Progenitor cell of endocrine pancreas (in vitro differentiated cells): ENCODE data around the gene SNF8. TPM values are rescaled to one million over a fixed set of nuclear protein-coding genes. Genes with fewer than 3 reads are reported as not detected.

Experiments
- DNase-seq: peaks from one replicate; pipeline ENCODE4 v3.0.0; 2021; ENCODE audit warnings: low spot score; ENCODE audit not compliant: unreplicated experiment
- H3K27ac Mint-ChIP-seq: 2 replicates; pipeline ENCODE4 v1.8.0; 2021; ENCODE audit warnings: mild to moderate bottlenecking, moderate library complexity, mixed read lengths
- H3K27me3 Mint-ChIP-seq: 2 replicates; pipeline ENCODE4 v1.8.0; 2021; ENCODE audit warnings: mixed read lengths
- H3K36me3 Mint-ChIP-seq: 2 replicates; pipeline ENCODE4 v1.8.0; 2022; ENCODE audit warnings: mixed read lengths; ENCODE audit not compliant: insufficient read depth
- H3K4me1 Mint-ChIP-seq: 2 replicates; pipeline ENCODE4 v1.8.0; 2021; ENCODE audit warnings: low read depth, mixed read lengths
- H3K4me3 Mint-ChIP-seq: 2 replicates; pipeline ENCODE4 v1.8.0; 2021; ENCODE audit warnings: low read depth, mild to moderate bottlenecking, moderate library complexity, mixed read lengths
- H3K9me3 Mint-ChIP-seq: 2 replicates; pipeline ENCODE4 v1.8.0; 2021; ENCODE audit warnings: low read depth, mixed read lengths
- long read RNA-seq: library from polyadenylated mRNA; unstranded; transcript quantifications from one replicate; pipeline ENCODE4 v2.0.0, GENCODE V29; 2020
- total RNA-seq: library from RNA; stranded (reverse); gene quantifications from 2 replicates; pipeline ENCODE4 v1.2.1, GENCODE V29; 2021
- TF ChIP-seq, protein P1 (sequence below): fragments of 200-600 bp; sonication (generic); IDR thresholded peaks from one replicate; pipeline ENCODE4 v1.5.0; 2021; ENCODE audit warnings: antibody characterized with exemption, mild to moderate bottlenecking; ENCODE audit not compliant: unreplicated experiment

Gene SNF8, protein sequence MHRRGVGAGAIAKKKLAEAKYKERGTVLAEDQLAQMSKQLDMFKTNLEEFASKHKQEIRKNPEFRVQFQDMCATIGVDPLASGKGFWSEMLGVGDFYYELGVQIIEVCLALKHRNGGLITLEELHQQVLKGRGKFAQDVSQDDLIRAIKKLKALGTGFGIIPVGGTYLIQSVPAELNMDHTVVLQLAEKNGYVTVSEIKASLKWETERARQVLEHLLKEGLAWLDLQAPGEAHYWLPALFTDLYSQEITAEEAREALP
- total RNA-seq = 128 and 133 TPM in 2 replicates
- long read RNA-seq, partial matches to known transcripts = 0 of 7 reads
- long read RNA-seq, other reads (novel, unspliced or antisense) = 5 of 7 reads

DNA sequence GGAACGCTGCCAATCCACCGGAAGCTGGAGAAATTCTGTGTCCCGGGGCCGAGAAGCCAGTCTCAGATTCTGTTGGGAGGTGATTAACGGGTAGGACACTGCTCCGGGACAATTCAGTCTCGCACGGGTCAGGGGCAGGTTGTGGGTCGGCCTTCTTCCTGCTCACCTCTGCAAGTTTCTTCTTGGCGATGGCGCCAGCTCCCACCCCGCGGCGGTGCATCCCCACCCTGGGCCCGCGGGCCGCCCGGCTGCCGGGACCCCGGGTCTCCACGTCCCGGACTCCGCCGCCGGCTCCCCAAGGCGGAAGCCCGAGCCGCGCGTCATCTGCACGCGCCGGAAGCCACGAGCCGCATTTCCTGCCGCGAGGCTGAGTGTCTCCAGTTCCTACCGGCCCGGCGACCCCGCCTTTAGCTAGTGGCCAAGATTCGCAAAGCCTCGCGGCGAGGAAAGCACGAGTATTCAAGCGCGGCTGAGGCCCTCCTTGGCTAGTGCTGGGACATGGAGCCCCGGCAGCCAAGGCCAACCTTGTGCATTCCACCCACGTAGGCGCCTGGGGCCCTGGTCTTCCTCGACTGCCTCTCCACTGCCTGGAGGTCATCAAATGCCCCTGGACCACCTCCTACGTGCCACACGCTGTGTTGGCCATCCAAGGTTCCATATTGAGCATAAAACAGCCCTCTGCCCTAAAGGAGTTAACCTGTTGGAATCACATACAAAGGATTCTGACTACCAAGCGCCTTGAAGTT lies at the start of gene SNF8:
Gene SNF8 (minus strand): TSS at position 328 of the 746 bp plus-strand sequence. CDS start 108 bp downstream, at position 220.
- H3K36me3 Mint-ChIP-seq = peaks cover 4% of the 10 kb centered on the region
- H3K9me3 Mint-ChIP-seq = no peaks in the 10 kb centered on the region

DNA sequence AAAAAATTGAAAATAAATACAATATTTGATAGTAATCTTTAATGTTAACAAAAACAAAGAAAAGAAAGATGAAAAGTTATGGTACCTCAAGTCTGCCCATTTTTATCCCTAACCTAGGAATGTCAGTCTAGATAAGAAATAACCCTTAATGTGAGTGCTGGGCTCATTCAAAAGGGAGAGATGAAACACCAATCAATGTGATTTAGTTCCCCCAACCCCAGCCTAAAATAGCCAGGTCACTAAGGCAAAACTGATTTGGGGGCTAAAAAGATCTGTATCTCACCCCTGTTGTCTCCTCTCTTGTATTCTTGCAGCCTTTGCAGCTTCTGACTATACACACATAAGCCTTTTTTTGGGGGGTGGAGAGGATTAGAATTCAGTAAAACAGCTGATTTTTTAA lies 49.3 kb upstream of the SNF8 start:
- TF ChIP-seq, protein P1, sequence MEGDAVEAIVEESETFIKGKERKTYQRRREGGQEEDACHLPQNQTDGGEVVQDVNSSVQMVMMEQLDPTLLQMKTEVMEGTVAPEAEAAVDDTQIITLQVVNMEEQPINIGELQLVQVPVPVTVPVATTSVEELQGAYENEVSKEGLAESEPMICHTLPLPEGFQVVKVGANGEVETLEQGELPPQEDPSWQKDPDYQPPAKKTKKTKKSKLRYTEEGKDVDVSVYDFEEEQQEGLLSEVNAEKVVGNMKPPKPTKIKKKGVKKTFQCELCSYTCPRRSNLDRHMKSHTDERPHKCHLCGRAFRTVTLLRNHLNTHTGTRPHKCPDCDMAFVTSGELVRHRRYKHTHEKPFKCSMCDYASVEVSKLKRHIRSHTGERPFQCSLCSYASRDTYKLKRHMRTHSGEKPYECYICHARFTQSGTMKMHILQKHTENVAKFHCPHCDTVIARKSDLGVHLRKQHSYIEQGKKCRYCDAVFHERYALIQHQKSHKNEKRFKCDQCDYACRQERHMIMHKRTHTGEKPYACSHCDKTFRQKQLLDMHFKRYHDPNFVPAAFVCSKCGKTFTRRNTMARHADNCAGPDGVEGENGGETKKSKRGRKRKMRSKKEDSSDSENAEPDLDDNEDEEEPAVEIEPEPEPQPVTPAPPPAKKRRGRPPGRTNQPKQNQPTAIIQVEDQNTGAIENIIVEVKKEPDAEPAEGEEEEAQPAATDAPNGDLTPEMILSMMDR = no peak
- no peaks in the 10 kb centered on the region for H3K36me3 Mint-ChIP-seq
- H3K9me3 Mint-ChIP-seq = no peaks in the 10 kb centered on the region
- H3K4me3 Mint-ChIP-seq = peak overlapping the region; percentile 35
- peak overlapping the region; percentile 57 for H3K27ac Mint-ChIP-seq
- H3K4me1 Mint-ChIP-seq = peaks cover 25% of the 10 kb centered on the region
- no peaks in the 10 kb centered on the region for H3K27me3 Mint-ChIP-seq
- DNase-seq = no peak

More for the DNA sequence above, at the start of gene SNF8:
- H3K27me3 Mint-ChIP-seq = no peaks in the 10 kb centered on the region
- H3K4me1 Mint-ChIP-seq = peaks cover 11% of the 10 kb centered on the region
- peak within 1 kb of the TSS; percentile 99 for H3K4me3 Mint-ChIP-seq
- TF ChIP-seq, protein P1 = no peak
- DNase-seq = peak; percentile 87
- peak within 1 kb of the TSS; percentile 97 for H3K27ac Mint-ChIP-seq

DNA sequence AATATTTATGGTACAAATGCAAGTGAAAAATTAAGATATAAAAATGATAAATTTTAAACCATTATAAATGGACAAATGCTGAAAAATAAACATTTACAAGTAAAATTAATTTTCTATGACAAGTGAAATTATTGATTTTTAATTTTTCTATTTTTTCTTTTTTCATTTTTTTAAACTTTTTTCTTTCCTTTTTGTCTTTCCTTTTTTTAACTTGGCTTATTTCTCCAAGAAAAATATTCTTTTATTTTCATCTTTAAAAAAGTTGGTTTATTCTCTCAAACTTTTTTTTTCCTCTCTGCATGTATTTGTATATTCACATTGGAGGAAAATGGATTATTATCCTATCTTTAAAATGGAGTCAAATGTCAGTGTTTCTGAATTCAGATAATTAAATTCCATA lies 48.7 kb upstream of the SNF8 start:
- peaks cover 25% of the 10 kb centered on the region for H3K4me1 Mint-ChIP-seq
- TF ChIP-seq, protein P1 = no peak
- H3K36me3 Mint-ChIP-seq = no peaks in the 10 kb centered on the region
- DNase-seq = no peak
- no peak overlapping the region for H3K4me3 Mint-ChIP-seq
- H3K27ac Mint-ChIP-seq = no peak overlapping the region
- no peaks in the 10 kb centered on the region for H3K27me3 Mint-ChIP-seq
- no peaks in the 10 kb centered on the region for H3K9me3 Mint-ChIP-seq

DNA sequence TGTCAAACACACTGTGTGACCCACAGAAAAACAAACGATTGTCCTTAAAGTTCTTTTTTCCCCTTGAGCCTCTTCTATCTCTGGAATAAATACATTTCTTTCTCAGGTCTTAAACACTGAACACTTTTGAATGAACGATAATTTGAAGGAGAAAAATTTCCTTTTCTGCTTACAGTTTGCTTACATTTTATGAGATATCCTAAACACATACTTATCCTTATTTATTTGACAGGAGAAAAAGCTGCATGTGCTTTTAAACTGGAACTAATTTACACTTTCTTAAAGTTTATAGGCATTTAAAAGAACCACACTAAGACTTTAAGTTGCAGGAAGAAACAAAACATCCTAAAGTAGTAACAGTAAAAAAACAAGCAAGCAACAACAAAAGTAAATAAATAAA lies 47.8 kb upstream of the SNF8 start:
- no peak overlapping the region for H3K4me3 Mint-ChIP-seq
- H3K4me1 Mint-ChIP-seq = peaks cover 25% of the 10 kb centered on the region
- H3K27ac Mint-ChIP-seq = no peak overlapping the region
- TF ChIP-seq, protein P1 = no peak
- no peaks in the 10 kb centered on the region for H3K27me3 Mint-ChIP-seq
- H3K36me3 Mint-ChIP-seq = no peaks in the 10 kb centered on the region
- H3K9me3 Mint-ChIP-seq = no peaks in the 10 kb centered on the region
- no peak for DNase-seq

DNA sequence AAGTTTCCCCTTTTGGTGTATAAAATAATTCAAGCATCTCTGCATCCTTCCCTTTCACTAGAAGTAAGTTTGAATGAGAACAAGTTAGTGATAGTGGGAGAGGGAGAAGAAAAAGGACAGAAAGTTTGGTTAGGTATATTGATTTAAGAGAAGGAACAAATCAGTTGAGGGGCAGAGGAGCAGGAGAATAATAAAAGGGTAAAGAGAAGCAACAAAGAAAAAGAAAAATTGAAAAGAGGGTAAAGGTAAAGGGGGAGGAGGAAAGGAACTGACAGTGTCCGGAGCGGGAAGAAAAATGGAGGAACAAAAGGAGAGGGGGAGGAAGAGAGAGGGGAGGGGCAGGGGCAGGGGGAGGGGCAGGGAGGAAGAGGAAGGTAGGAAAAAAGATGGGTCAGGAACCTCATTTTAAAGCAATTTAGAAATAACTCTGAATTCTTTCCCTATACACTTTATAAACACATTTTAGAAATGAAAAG lies 46.3 kb upstream of the SNF8 start:
- peaks cover 25% of the 10 kb centered on the region for H3K4me1 Mint-ChIP-seq
- TF ChIP-seq, protein P1 = no peak
- H3K9me3 Mint-ChIP-seq = no peaks in the 10 kb centered on the region
- H3K27ac Mint-ChIP-seq = peak overlapping the region; percentile 85
- DNase-seq = no peak
- no peaks in the 10 kb centered on the region for H3K27me3 Mint-ChIP-seq
- H3K4me3 Mint-ChIP-seq = peak overlapping the region; percentile 9
- no peaks in the 10 kb centered on the region for H3K36me3 Mint-ChIP-seq
